ENCODE data around the gene CLCN7. TPM values are rescaled to one million over a fixed set of nuclear protein-coding genes. Genes with fewer than 3 reads are reported as not detected.

The CLCN7 gene
- total RNA-seq, 1 donor from 2014 or later, result 98.1 TPM

GRCh38 chr16:1518626-1519135, 43.9 kb upstream of the CLCN7 start:
- Mint-ChIP-seq H3K36me3 (peaks cover 17% of the 10 kb centered on the region), H3K27ac (no peak overlapping the region), H3K27me3 (no peaks in the 10 kb centered on the region), H3K9me3 (no peaks in the 10 kb centered on the region), H3K4me3 (no peak overlapping the region), H3K4me1 (ENCODE audit: unreplicated experiment) (no peaks in the 10 kb centered on the region)
- DNase-seq (ENCODE audit: extremely low spot score, unreplicated experiment), result no peak
- TF ChIP-seq CTCF (conservative IDR thresholded peaks at IDR 0.05), result no peak

- H3K27me3 Mint-ChIP-seq, result no peaks in the 10 kb centered on the region
- DNase-seq (ENCODE audit: extremely low spot score, unreplicated experiment), result no peak
- H3K4me1 Mint-ChIP-seq (ENCODE audit: unreplicated experiment), result no peaks in the 10 kb centered on the region
- no peak overlapping the region for H3K4me3 Mint-ChIP-seq
- peaks cover 21% of the 10 kb centered on the region for H3K36me3 Mint-ChIP-seq
- TF ChIP-seq CTCF (conservative IDR thresholded peaks at IDR 0.05), result no peak
- no peak overlapping the region for H3K27ac Mint-ChIP-seq
- no peaks in the 10 kb centered on the region for H3K9me3 Mint-ChIP-seq
These were observed 39.7 kb upstream of the CLCN7 start for GRCh38 chr16:1514507-1514906.

- Mint-ChIP-seq H3K9me3 (no peaks in the 10 kb centered on the region), H3K4me1 (ENCODE audit: unreplicated experiment) (no peaks in the 10 kb centered on the region), H3K27ac (no peak overlapping the region), H3K36me3 (peaks cover 21% of the 10 kb centered on the region), H3K4me3 (no peak overlapping the region), H3K27me3 (no peaks in the 10 kb centered on the region)
- no peak for DNase-seq (ENCODE audit: extremely low spot score, unreplicated experiment)
- no peak for TF ChIP-seq CTCF (conservative IDR thresholded peaks at IDR 0.05)
These were observed 37.9 kb upstream of the CLCN7 start for GRCh38 chr16:1512774-1513173.

- H3K9me3 Mint-ChIP-seq, result no peaks in the 10 kb centered on the region
These were observed 37.1 kb upstream of the CLCN7 start for GRCh38 chr16:1511662-1512569.

GRCh38 chr16:1510941-1511351, 36.1 kb upstream of the CLCN7 start:
- no peaks in the 10 kb centered on the region for H3K9me3 Mint-ChIP-seq
- H3K36me3 Mint-ChIP-seq, result peaks cover 13% of the 10 kb centered on the region
- no peaks in the 10 kb centered on the region for H3K27me3 Mint-ChIP-seq
- TF ChIP-seq CTCF (conservative IDR thresholded peaks at IDR 0.05), result no peak
- H3K27ac Mint-ChIP-seq, result no peak overlapping the region
- H3K4me1 Mint-ChIP-seq (ENCODE audit: unreplicated experiment), result no peaks in the 10 kb centered on the region
- no peak for DNase-seq (ENCODE audit: extremely low spot score, unreplicated experiment)
- no peak overlapping the region for H3K4me3 Mint-ChIP-seq

More at GRCh38 chr16:1511662-1512569, 37.1 kb upstream of the CLCN7 start:
- DNase-seq (ENCODE audit: extremely low spot score, unreplicated experiment), result no peak
- Mint-ChIP-seq H3K27ac (no peak overlapping the region), H3K27me3 (no peaks in the 10 kb centered on the region), H3K4me1 (ENCODE audit: unreplicated experiment) (no peaks in the 10 kb centered on the region), H3K36me3 (peaks cover 20% of the 10 kb centered on the region), H3K4me3 (no peak overlapping the region)
- TF ChIP-seq CTCF (conservative IDR thresholded peaks at IDR 0.05), result no peak
